CD4-positive, CD25-positive, alpha-beta regulatory T cell (primary cell): Measurements from ENCODE around the gene IREB2. TPM values are rescaled to one million over a fixed set of nuclear protein-coding genes. Genes with fewer than 3 reads are reported as not detected.
"Not testable (repeated sequence)": the region's sequence is repeated elsewhere in the genome, so short reads cannot be mapped to it uniquely, and the experiment has no call there.

Experiments
- ATAC-seq, 2 donors: fragments of 150-1000 bp; cut with Tn5 transposase; one replicate each; pipeline ENCODE4 v1.10.0; 2021; ENCODE audit warnings: low read depth in 2 of 2, moderate number of reproducible peaks in 2 of 2, moderate library complexity in 1 of 2
- DNase-seq, 3 donors: peaks; one replicate each; pipeline versions ENCODE4 v3.0.0 to v3.0.0-alpha.2; 2012 to 2022; ENCODE audit warnings: mixed read lengths in 1 of 3
- H3K27ac ChIP-seq: one replicate; pipeline ENCODE4 v1.7.0; 2013; ENCODE audit warnings: mild to moderate bottlenecking, low read length; ENCODE audit not compliant: insufficient read depth, poor library complexity, severe bottlenecking
- H3K27me3 ChIP-seq: one replicate; pipeline ENCODE4 v1.7.0; 2013; ENCODE audit warnings: low read length; ENCODE audit not compliant: control insufficient read depth, insufficient read depth
- H3K36me3 ChIP-seq: one replicate; pipeline ENCODE4 v1.7.0; 2013; ENCODE audit warnings: mild to moderate bottlenecking, low read length, moderate library complexity; ENCODE audit not compliant: control insufficient read depth, insufficient read depth
- H3K4me1 ChIP-seq: 2 replicates; pipeline ENCODE4 v1.7.0; 2013; ENCODE audit warnings: mild to moderate bottlenecking, low read length; ENCODE audit not compliant: insufficient read depth, control insufficient read depth, poor library complexity, severe bottlenecking
- H3K4me3 ChIP-seq: one replicate; pipeline ENCODE4 v1.7.0; 2013; ENCODE audit warnings: low read depth, mild to moderate bottlenecking, low read length, moderate library complexity
- H3K9me3 ChIP-seq, 2 experiments: 1 replicate in 1 of 2; 2 replicates in 1 of 2; pipeline ENCODE4 v1.7.0; 2013; ENCODE audit warnings: low read length in 2 of 2, mild to moderate bottlenecking in 1 of 2, moderate library complexity in 1 of 2; ENCODE audit not compliant: control insufficient read depth in 2 of 2
- H3K27ac Mint-ChIP-seq, 3 donors: one replicate each; pipeline ENCODE4 v1.8.0; 2020 to 2022; ENCODE audit warnings: mild to moderate bottlenecking in 3 of 3, mixed read lengths in 3 of 3, moderate library complexity in 2 of 3
- H3K27me3 Mint-ChIP-seq: one replicate; pipeline ENCODE4 v1.8.0; 2022; ENCODE audit warnings: mild to moderate bottlenecking, mixed read lengths
- H3K36me3 Mint-ChIP-seq: one replicate; pipeline ENCODE4 v1.8.0; 2020; ENCODE audit warnings: mixed read lengths
- H3K4me1 Mint-ChIP-seq, 4 donors: one replicate each; pipeline ENCODE4 v1.8.0; 2020 to 2022; ENCODE audit warnings: mixed read lengths in 4 of 4, mild to moderate bottlenecking in 1 of 4
- H3K4me3 Mint-ChIP-seq, 4 donors: one replicate each; pipeline ENCODE4 v1.8.0; 2020 to 2022; ENCODE audit warnings: mild to moderate bottlenecking in 4 of 4, mixed read lengths in 4 of 4, moderate library complexity in 3 of 4
- H3K9me3 Mint-ChIP-seq, 7 donors: one replicate each; pipeline ENCODE4 v1.8.0; 2020 to 2022; ENCODE audit warnings: mixed read lengths in 7 of 7, mild to moderate bottlenecking in 3 of 7, moderate library complexity in 2 of 7
- polyA plus RNA-seq, 4 donors: library from polyadenylated mRNA; unstranded; fragments of 300-500 nt; fragmentation: Illumina TruSeq; gene quantifications; one replicate each; pipeline ENCODE4 v1.2.3, GENCODE V29; 2021
- total RNA-seq: library from RNA; stranded (reverse); gene quantifications from one replicate; pipeline ENCODE4 v1.2.3, GENCODE V29; 2022

Gene IREB2
- total and polyA plus RNA-seq, 5 donors from 2014 or later, result 16.3 to 58.3 (median 18.7) TPM

DNA sequence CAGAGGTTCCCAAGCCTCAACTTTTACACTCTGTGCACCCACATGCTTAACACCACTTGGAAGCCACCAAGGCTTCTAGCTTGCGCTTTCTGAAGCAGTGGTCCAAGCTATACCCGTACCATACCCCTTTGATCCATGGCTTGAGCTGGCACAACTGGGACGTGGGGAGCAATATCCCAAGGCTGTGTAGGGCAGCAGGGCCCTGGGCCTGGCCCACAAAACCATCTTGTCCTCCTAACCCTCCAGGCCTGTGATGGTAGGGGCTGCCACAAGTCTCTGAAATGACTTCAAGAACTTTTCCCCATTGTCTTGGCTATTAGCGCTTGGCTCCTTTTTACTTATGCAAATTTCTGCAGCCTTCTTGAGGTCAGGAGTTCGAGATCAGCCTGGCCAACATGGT is 86.2 kb downstream of the IREB2 start:
- H3K9me3 Mint-ChIP-seq, result peaks cover 0 to 3% (median 0%) of the 10 kb centered on the region in 7 donors
- ATAC-seq, result no peak

DNA sequence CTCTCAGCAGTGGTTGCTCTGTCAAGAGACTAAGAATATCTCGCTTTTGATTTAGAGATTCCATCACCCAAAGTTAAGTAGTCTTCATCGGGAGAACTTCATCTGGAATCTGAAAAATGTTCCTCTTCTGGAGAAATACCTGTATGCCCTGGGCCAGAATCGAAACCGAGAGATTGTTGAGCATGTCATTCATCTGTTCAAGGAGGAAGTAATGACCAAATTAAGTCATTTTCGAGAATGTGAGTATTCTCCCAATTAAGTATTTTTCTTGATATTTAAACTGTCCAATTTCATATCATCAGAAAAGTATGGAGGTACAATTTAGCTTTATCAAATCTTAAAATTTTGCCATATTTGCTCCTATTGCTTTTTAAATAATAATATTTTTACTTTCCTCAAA is 89.3 kb downstream of the IREB2 start:
- Histone ChIP-seq H3K9me3 (no peaks in the 10 kb centered on the region), H3K4me1 (no peaks in the 10 kb centered on the region), H3K27ac (no peak overlapping the region), H3K36me3 (no peaks in the 10 kb centered on the region), H3K4me3 (no peak overlapping the region), H3K27me3 (no peaks in the 10 kb centered on the region)
- H3K27ac Mint-ChIP-seq, result no peak overlapping the region
- no peaks in the 10 kb centered on the region for H3K4me1 Mint-ChIP-seq
- peaks cover 0 to 3% (median 0%) of the 10 kb centered on the region in 7 donors for H3K9me3 Mint-ChIP-seq
- H3K36me3 Mint-ChIP-seq, result peaks cover 9% of the 10 kb centered on the region
- peaks cover 13% of the 10 kb centered on the region for H3K27me3 Mint-ChIP-seq
- DNase-seq (no peak), ATAC-seq (no peak)
- H3K4me3 Mint-ChIP-seq, result no peak overlapping the region

More for the DNA sequence above, 86.2 kb downstream of the IREB2 start:
- no peak for DNase-seq
- no peaks in the 10 kb centered on the region for H3K36me3 ChIP-seq
- no peak overlapping the region for H3K4me3 ChIP-seq
- H3K4me1 ChIP-seq, result no peaks in the 10 kb centered on the region
- no peak overlapping the region for H3K27ac Mint-ChIP-seq
- H3K27ac ChIP-seq, result no peak overlapping the region
- H3K36me3 Mint-ChIP-seq, result peaks cover 9% of the 10 kb centered on the region
- H3K27me3 Mint-ChIP-seq, result peaks cover 13% of the 10 kb centered on the region
- H3K4me1 Mint-ChIP-seq, result no peaks in the 10 kb centered on the region
- H3K27me3 ChIP-seq, result no peaks in the 10 kb centered on the region
- H3K9me3 ChIP-seq, result no peaks in the 10 kb centered on the region
- no peak overlapping the region for H3K4me3 Mint-ChIP-seq

DNA sequence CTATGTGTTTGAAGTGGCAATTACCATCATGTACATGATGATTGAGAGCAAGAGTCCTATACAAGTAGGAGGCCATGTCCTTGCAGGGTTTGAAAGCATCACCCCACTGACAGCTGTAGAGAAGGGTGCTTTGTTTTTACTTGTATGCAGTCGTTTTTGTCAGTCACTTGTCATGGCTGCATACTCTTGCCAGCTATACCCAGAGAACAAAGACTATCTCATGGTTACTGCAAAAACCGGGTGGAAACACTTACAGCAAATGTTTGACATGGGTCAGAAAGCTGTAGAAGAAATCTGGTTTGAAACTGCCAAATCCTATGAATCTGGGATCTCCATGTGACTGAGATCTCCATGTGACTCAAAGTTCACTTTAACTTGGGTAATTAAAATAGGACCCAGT is 95.3 kb downstream of the IREB2 start:
- Mint-ChIP-seq H3K4me1 (no peaks in the 10 kb centered on the region), H3K36me3 (peaks cover 6% of the 10 kb centered on the region), H3K4me3 (no peak overlapping the region), H3K27me3 (no peaks in the 10 kb centered on the region), H3K27ac (no peak overlapping the region), H3K9me3 (no peaks in the 10 kb centered on the region)
- Histone ChIP-seq H3K36me3 (no peaks in the 10 kb centered on the region), H3K4me3 (no peak overlapping the region), H3K27ac (no peak overlapping the region), H3K4me1 (no peaks in the 10 kb centered on the region), H3K27me3 (no peaks in the 10 kb centered on the region), H3K9me3 (no peaks in the 10 kb centered on the region)
- no peak for DNase-seq
- no peak for ATAC-seq

DNA sequence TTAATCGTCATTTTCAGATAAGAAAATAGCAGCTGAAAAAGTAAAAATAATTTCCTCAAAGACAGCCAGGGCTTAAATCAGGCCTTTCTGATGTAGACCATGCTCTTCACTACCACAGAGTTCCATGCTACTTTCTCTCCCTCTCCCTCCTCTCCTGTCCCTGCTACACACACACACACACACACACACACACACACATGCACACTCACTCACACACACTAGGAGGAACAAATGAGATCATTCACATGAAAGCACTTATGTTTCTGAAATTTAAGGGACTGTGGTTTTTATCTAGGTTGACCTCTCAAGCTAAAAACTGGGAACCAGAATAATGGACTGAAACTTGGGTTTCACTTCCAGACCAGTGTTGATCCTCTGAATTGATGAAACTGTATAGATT is 98.1 kb downstream of the IREB2 start:
- H3K27me3 ChIP-seq, result no peaks in the 10 kb centered on the region
- no peaks in the 10 kb centered on the region for H3K9me3 ChIP-seq
- peaks cover 7% of the 10 kb centered on the region for H3K4me1 ChIP-seq
- Mint-ChIP-seq H3K36me3 (peaks cover 6% of the 10 kb centered on the region), H3K27me3 (peaks cover 6% of the 10 kb centered on the region), H3K27ac (no peak overlapping the region), H3K9me3 (no peaks in the 10 kb centered on the region), H3K4me1 (peaks cover 5 to 10% (median 7%) of the 10 kb centered on the region in 4 donors), H3K4me3 (no peak overlapping the region)
- no peak overlapping the region for H3K4me3 ChIP-seq
- no peak overlapping the region for H3K27ac ChIP-seq
- ATAC-seq (no peak), DNase-seq (no peak)
- no peaks in the 10 kb centered on the region for H3K36me3 ChIP-seq

DNA sequence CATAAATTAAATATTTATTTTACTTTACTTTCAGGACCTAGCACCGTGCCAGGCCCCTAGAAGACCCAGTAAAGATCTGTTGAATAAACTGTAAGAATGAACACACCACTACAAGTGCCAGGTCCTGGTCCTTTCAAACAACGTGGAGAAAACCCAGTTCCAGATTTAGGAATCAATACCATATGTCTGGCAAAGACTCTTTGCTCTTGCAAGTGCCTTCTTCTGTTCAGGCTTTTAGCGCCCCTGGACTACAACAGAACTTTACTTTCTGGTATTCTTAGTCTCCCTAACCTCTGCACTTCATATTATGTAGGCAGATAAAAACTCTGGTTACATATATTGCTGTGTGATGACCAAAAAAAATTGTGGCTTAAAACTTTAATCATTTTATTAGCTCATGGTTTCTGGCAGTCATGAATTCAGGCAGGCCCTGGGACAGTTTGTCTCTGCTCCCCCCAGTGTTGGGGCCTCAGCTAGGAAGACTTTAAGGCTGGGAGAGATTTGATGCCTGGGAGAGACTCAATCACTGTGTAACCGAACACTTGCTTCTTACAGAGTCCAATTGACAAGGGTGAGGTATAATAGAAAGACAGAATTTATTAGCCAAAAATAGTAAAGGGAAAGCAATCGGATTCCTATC is 99.4 kb downstream of the IREB2 start:
- no peak overlapping the region for H3K27ac ChIP-seq

DNA sequence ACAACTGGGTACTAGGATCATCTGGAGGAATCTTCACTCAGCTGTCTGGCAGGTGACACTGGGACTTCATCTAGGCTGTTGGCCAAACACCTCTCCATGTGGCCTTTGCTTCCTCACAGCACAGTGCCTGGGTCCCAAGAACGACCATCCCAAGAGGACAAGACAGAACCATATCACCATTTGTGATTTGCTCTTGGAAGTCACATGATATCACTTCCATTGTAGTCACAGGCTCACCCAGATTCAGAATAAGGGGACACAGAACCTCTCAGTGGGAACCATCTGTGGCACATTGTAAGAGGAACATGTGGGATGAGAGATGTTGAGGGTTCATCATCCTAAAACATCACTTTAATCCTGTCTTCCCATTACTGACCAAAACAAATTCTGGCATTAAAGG is 100.3 kb downstream of the IREB2 start:
- Mint-ChIP-seq H3K27ac (peak overlapping the region in 1 of 3 donors; percentile 57), H3K4me1 (peaks cover 6 to 30% (median 21%) of the 10 kb centered on the region in 4 donors), H3K27me3 (peaks cover 6% of the 10 kb centered on the region), H3K4me3 (peak overlapping the region; percentile 3 to 97 (median 80)), H3K9me3 (no peaks in the 10 kb centered on the region), H3K36me3 (peaks cover 14% of the 10 kb centered on the region)
- no peak overlapping the region for H3K4me3 ChIP-seq
- peaks cover 12% of the 10 kb centered on the region for H3K36me3 ChIP-seq
- DNase-seq (no peak), ATAC-seq (no peak)
- H3K27ac ChIP-seq, result no peak overlapping the region
- no peaks in the 10 kb centered on the region for H3K27me3 ChIP-seq
- peaks cover 27% of the 10 kb centered on the region for H3K4me1 ChIP-seq
- no peaks in the 10 kb centered on the region for H3K9me3 ChIP-seq

More for the DNA sequence above, 99.4 kb downstream of the IREB2 start:
- H3K4me1 ChIP-seq, result peaks cover 18% of the 10 kb centered on the region
- no peaks in the 10 kb centered on the region for H3K27me3 ChIP-seq
- no peak overlapping the region for H3K4me3 ChIP-seq
- peak overlapping the region in 1 of 3 donors; percentile 57 for H3K27ac Mint-ChIP-seq
- peaks cover 6% of the 10 kb centered on the region for H3K27me3 Mint-ChIP-seq
- H3K9me3 Mint-ChIP-seq, result no peaks in the 10 kb centered on the region
- peak overlapping the region in 3 of 4 donors; percentile 38 to 97 (median 41) for H3K4me3 Mint-ChIP-seq
- no peak for ATAC-seq
- H3K9me3 ChIP-seq, result no peaks in the 10 kb centered on the region
- peaks cover 2% of the 10 kb centered on the region for H3K36me3 ChIP-seq
- DNase-seq, result no peak
- H3K4me1 Mint-ChIP-seq, result peaks cover 6 to 20% (median 15%) of the 10 kb centered on the region in 4 donors
- H3K36me3 Mint-ChIP-seq, result peaks cover 8% of the 10 kb centered on the region

DNA sequence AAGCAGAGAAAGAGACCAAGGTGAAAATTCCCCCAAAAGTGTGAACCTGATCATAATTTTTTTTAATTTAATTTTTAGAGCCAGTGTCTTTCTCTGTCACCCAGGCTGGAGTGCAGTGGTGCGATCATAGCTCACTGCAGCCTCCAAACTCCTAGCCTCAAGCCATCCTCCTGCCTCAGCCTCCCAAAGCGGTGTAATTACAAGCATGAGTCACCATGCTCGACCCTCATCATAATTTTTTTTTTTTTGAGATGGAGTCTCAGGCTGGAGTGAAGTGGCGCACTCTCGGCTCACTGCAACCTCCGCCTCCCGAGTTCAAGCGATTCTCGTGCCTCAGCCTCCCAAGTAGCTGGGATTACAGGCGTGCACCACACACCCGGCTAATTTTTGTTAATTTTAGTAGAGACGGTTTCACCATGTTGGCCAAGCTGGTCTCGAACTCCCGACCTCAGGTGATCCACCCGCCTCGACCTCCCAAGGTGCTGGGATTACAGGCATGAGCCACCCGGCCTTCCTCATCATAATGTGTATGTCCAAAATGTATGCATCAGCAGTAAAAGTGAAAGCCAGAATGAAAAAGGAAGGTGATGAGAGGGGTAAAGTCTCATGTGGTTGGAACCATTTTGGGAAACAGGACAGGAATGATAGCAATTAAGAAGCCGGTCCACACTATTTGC is 101.6 kb downstream of the IREB2 start:
- not testable (repeated sequence) for H3K9me3 ChIP-seq, ATAC-seq, DNase-seq, H3K27me3 Mint-ChIP-seq, H3K27me3 ChIP-seq, H3K9me3 Mint-ChIP-seq
- peaks cover 31% of the 10 kb centered on the region for H3K4me1 ChIP-seq
- Mint-ChIP-seq H3K36me3 (peaks cover 16% of the 10 kb centered on the region), H3K27ac (peak overlapping the region; percentile 96 to 99 (median 99)), H3K4me1 (peaks cover 6 to 36% (median 25%) of the 10 kb centered on the region in 4 donors), H3K4me3 (peak overlapping the region; percentile 88 to 97 (median 95))
- H3K27ac ChIP-seq, result peak overlapping the region; percentile 96
- H3K36me3 ChIP-seq, result peaks cover 23% of the 10 kb centered on the region
- H3K4me3 ChIP-seq, result peak overlapping the region; percentile 99
